H1 (cell line): ENCODE measurements around the gene CAPN7. TPM values are rescaled to one million over a fixed set of nuclear protein-coding genes. Genes with fewer than 3 reads are reported as not detected.

ENCODE experiments used
- CTCF ChIA-PET: fragments of 300-600 bp; sonication (Branson Sonifier 250); formaldehyde crosslinking; loops from one replicate; lab custom pipeline; 2021; ENCODE audit not compliant: partially characterized antibody; lab: Charles Lee
- POLR2A ChIA-PET: fragments of 300-600 bp; sonication (Branson Sonifier 250); formaldehyde crosslinking; loops from one replicate; lab custom pipeline; 2021; ENCODE audit warnings: inconsistent platforms; ENCODE audit not compliant: partially characterized antibody; lab: Charles Lee
- DNase-seq, 2 experiments: peaks; one replicate each; pipeline versions ENCODE4 v3.0.0 to v3.0.0-alpha.2; 2010 to 2022; ENCODE audit warnings: low spot score in 2 of 2, low read depth in 1 of 2, mixed read lengths in 1 of 2
- FAIRE-seq: peaks from 2 replicates; lab custom pipeline; 2011; peaks lifted over from hg19 to GRCh38; lab: Jason Lieb, UNC
- H2AFZ ChIP-seq: 2 replicates; pipeline ENCODE4 v1.8.1; 2012; ENCODE audit warnings: low read length, inconsistent platforms
- H2AK5ac ChIP-seq: 2 replicates; pipeline ENCODE4 v1.6.1; 2013; ENCODE audit warnings: low read depth, low read length
- H2BK120ac ChIP-seq: replicated peaks from 2 replicates; pipeline ENCODE3; 2013; ENCODE audit warnings: low read depth, low read length, inconsistent platforms
- H2BK12ac ChIP-seq: 2 replicates; pipeline ENCODE4 v1.6.1; 2013; ENCODE audit warnings: low read depth, low read length
- H2BK15ac ChIP-seq: 2 replicates; pipeline ENCODE4 v1.6.1; 2013; ENCODE audit warnings: low read length
- H2BK20ac ChIP-seq: 2 replicates; pipeline ENCODE4 v1.6.1; 2013; ENCODE audit warnings: low read length
- H2BK5ac ChIP-seq: 2 replicates; pipeline ENCODE4 v1.6.1; 2013; ENCODE audit warnings: low read depth, low read length
- H3K14ac ChIP-seq: 2 replicates; pipeline ENCODE4 v1.6.1; 2013; ENCODE audit warnings: inconsistent platforms; ENCODE audit not compliant: insufficient read length
- H3K18ac ChIP-seq: 2 replicates; pipeline ENCODE4 v1.6.1; 2013; ENCODE audit warnings: low read length; ENCODE audit errors: extremely low read depth
- H3K23ac ChIP-seq: 2 replicates; pipeline ENCODE4 v1.6.1; 2013; ENCODE audit warnings: inconsistent platforms; ENCODE audit not compliant: insufficient read length
- H3K23me2 ChIP-seq: 2 replicates; pipeline ENCODE4 v1.6.1; 2013; ENCODE audit warnings: low read depth, low read length
- H3K27ac ChIP-seq: 2 replicates; pipeline ENCODE4 v1.6.1; 2011; ENCODE audit warnings: low read depth, low read length, inconsistent platforms
- H3K27me3 ChIP-seq, 4 experiments: replicated peaks in 1 of 4; 1 replicate in 1 of 4; 2 replicates in 3 of 4; pipeline versions ENCODE4 v1.6.1 to v1.8.1; 2011 to 2013; ENCODE audit warnings: low read length in 3 of 4, mild to moderate bottlenecking in 3 of 4, inconsistent platforms in 2 of 4, mixed read lengths in 2 of 4, moderate library complexity in 1 of 4; ENCODE audit not compliant: control insufficient read depth in 3 of 4, insufficient read depth in 3 of 4; ENCODE audit errors: extremely low read depth in 1 of 4
- H3K36me3 ChIP-seq, 4 experiments: 2 replicates each; pipeline versions ENCODE4 v1.6.1 to v1.8.1; 2011 to 2013; ENCODE audit warnings: mild to moderate bottlenecking in 4 of 4, low read length in 3 of 4, moderate library complexity in 2 of 4, control low read depth in 1 of 4, inconsistent platforms in 1 of 4; ENCODE audit not compliant: insufficient read depth in 4 of 4, control insufficient read depth in 2 of 4
- H3K4ac ChIP-seq: replicated peaks from 2 replicates; pipeline ENCODE3; 2013; ENCODE audit warnings: low read length, low read depth, mixed read lengths, inconsistent platforms; ENCODE audit not compliant: insufficient read length
- H3K4me1 ChIP-seq, 4 experiments: replicated peaks in 1 of 4; 1 replicate in 1 of 4; 2 replicates in 3 of 4; pipeline versions ENCODE4 v1.6.1 to v1.8.1; 2011 to 2013; ENCODE audit warnings: low read length in 3 of 4, inconsistent platforms in 2 of 4, mixed read lengths in 1 of 4; ENCODE audit not compliant: insufficient read depth in 4 of 4, control insufficient read depth in 3 of 4
- H3K4me2 ChIP-seq, 2 experiments: 2 replicates each; pipeline versions ENCODE4 v1.6.1 to v1.8.1; 2011 to 2013; ENCODE audit warnings: low read depth in 2 of 2, low read length in 2 of 2, control low read depth in 1 of 2, inconsistent platforms in 1 of 2, mild to moderate bottlenecking in 1 of 2; ENCODE audit not compliant: insufficient read depth in 1 of 2
- H3K4me3 ChIP-seq, 4 experiments: fragments of 200-600, 300-600 bp in 1 of 4; sonication (generic), shearing (Covaris generic), sonication (Bioruptor Twin) in 1 of 4; 2 replicates each; pipeline versions ENCODE4 v1.5.1 to v1.8.1; 2011 to 2016; ENCODE audit warnings: low read length in 4 of 4, low read depth in 3 of 4, control low read depth in 2 of 4, inconsistent platforms in 2 of 4, mild to moderate bottlenecking in 2 of 4, mixed read lengths in 1 of 4, moderate library complexity in 1 of 4; ENCODE audit not compliant: insufficient read depth in 2 of 4; ENCODE audit errors: extremely low read depth in 1 of 4
- H3K56ac ChIP-seq: replicated peaks from 2 replicates; pipeline ENCODE3; 2013; ENCODE audit warnings: low read depth, mild to moderate bottlenecking, mixed read lengths, low read length, inconsistent platforms; ENCODE audit not compliant: insufficient read length
- H3K79me1 ChIP-seq: 2 replicates; pipeline ENCODE4 v1.6.1; 2013; ENCODE audit warnings: low read depth, low read length, control low read depth
- H3K79me2 ChIP-seq, 2 experiments: 2 replicates each; pipeline versions ENCODE4 v1.6.1 to v1.8.1; 2012 to 2013; ENCODE audit warnings: low read length in 2 of 2, mild to moderate bottlenecking in 2 of 2, inconsistent platforms in 1 of 2; ENCODE audit not compliant: insufficient read depth in 2 of 2, control insufficient read depth in 1 of 2
- H3K9ac ChIP-seq, 4 experiments: replicated peaks in 1 of 4; 1 replicate in 1 of 4; 2 replicates in 3 of 4; pipeline versions ENCODE4 v1.6.1 to v1.8.1; 2011 to 2013; ENCODE audit warnings: low read depth in 3 of 4, low read length in 3 of 4, control low read depth in 2 of 4, mild to moderate bottlenecking in 2 of 4, moderate library complexity in 2 of 4, inconsistent platforms in 1 of 4; ENCODE audit errors: extremely low read depth in 1 of 4
- H3K9me3 ChIP-seq, 2 experiments: 2 replicates each; pipeline versions ENCODE4 v1.6.1 to v1.8.1; 2012 to 2013; ENCODE audit warnings: mild to moderate bottlenecking in 2 of 2, moderate library complexity in 2 of 2, control low read depth in 1 of 2, inconsistent platforms in 1 of 2, low read depth in 1 of 2, low read length in 1 of 2, mixed read lengths in 1 of 2; ENCODE audit not compliant: insufficient read depth in 2 of 2
- H4K20me1 ChIP-seq, 2 experiments: replicated peaks in 1 of 2; 2 replicates each; pipeline versions ENCODE3 to v1.8.1; 2011 to 2013; ENCODE audit warnings: inconsistent platforms in 2 of 2, low read length in 2 of 2, mild to moderate bottlenecking in 1 of 2; ENCODE audit not compliant: insufficient read depth in 2 of 2, control insufficient read depth in 1 of 2
- H4K5ac ChIP-seq: 2 replicates; pipeline ENCODE4 v1.6.1; 2013; ENCODE audit warnings: low read length, low read depth, mixed read lengths, inconsistent platforms; ENCODE audit not compliant: insufficient read length
- H4K8ac ChIP-seq: 2 replicates; pipeline ENCODE4 v1.8.0; 2013; ENCODE audit warnings: mild to moderate bottlenecking, moderate library complexity, low read length, inconsistent platforms; ENCODE audit not compliant: insufficient read depth; ENCODE audit errors: extremely low read depth
- H4K91ac ChIP-seq: replicated peaks from 2 replicates; pipeline ENCODE3; 2013; ENCODE audit warnings: low read length, mixed read lengths, inconsistent platforms; ENCODE audit not compliant: insufficient read length
- BCL11A ChIP-seq, 2 experiments: IDR thresholded peaks; one replicate each; pipeline ENCODE4 v1.6.1; 2011; ENCODE audit warnings: low read depth in 2 of 2, low read length in 2 of 2, mild to moderate bottlenecking in 2 of 2
- CBX8 ChIP-seq: fragments of 300-800, 300-1000 bp; sonication (generic); IDR thresholded peaks from 2 replicates; pipeline ENCODE4 v1.7.1; 2016; ENCODE audit warnings: low read depth, low read length, borderline replicate concordance
- CHD2 ChIP-seq: IDR thresholded peaks from 2 replicates; pipeline ENCODE4 v1.6.1; 2012; ENCODE audit warnings: low read length, improper control_type of control experiment
- CREB1 ChIP-seq: IDR thresholded peaks from 2 replicates; pipeline ENCODE4 v1.6.1; 2012; ENCODE audit warnings: inconsistent platforms
- CTBP2 ChIP-seq: IDR thresholded peaks from 2 replicates; pipeline ENCODE4 v1.7.0; 2011; ENCODE audit warnings: borderline replicate concordance, mild to moderate bottlenecking, moderate library complexity, mixed read lengths, low read length; ENCODE audit not compliant: insufficient read depth, insufficient read length
- GABPA ChIP-seq: IDR thresholded peaks from 2 replicates; pipeline ENCODE4 v1.6.1; 2011; ENCODE audit warnings: mild to moderate bottlenecking, low read length, moderate library complexity, borderline replicate concordance; ENCODE audit not compliant: insufficient read depth
- JUND ChIP-seq: IDR thresholded peaks from 2 replicates; pipeline ENCODE4 v1.6.1; 2011; ENCODE audit warnings: mild to moderate bottlenecking, improper control_type of control experiment, low read length
- KDM4A ChIP-seq: IDR thresholded peaks from one replicate; pipeline ENCODE4 v1.7.1; 2012; ENCODE audit warnings: low read depth, mild to moderate bottlenecking, moderate library complexity, low read length, inconsistent platforms; ENCODE audit not compliant: severe bottlenecking
- KDM5A ChIP-seq: fragments of 200-600 bp; IDR thresholded peaks from 2 replicates; pipeline ENCODE4 v1.7.1; 2012; ENCODE audit warnings: mild to moderate bottlenecking, low read length, inconsistent platforms, mixed read lengths
- POLR2AphosphoS5 ChIP-seq: IDR thresholded peaks from 2 replicates; pipeline ENCODE4 v1.6.1; 2011; ENCODE audit warnings: low read depth, low read length
- SIX5 ChIP-seq: IDR thresholded peaks from 2 replicates; pipeline ENCODE4 v1.6.1; 2011; ENCODE audit warnings: mild to moderate bottlenecking, low read depth, low read length
- SP4 ChIP-seq: IDR thresholded peaks from 2 replicates; pipeline ENCODE4 v1.6.1; 2012; ENCODE audit warnings: low read length, inconsistent platforms
- ZNF274 ChIP-seq: IDR thresholded peaks from 2 replicates; pipeline ENCODE4 v1.7.0; 2012; ENCODE audit warnings: low read length, borderline replicate concordance; ENCODE audit errors: extremely low read depth
- WGBS, 2 experiments: shearing (Covaris generic) in 1 of 2; methylation state at CpG; one replicate each; pipeline versions ENCODE4 v1.1.6 to v1.1.7; 2013 to 2015; ENCODE audit warnings: low lambda C conversion rate in 2 of 2, mixed read lengths in 2 of 2, inconsistent platforms in 1 of 2, low coverage in 1 of 2, missing lambda C conversion rate in 1 of 2; ENCODE audit not compliant: insufficient replicate concordance in 2 of 2, insufficient coverage in 1 of 2, insufficient read length in 1 of 2; ENCODE audit errors: extremely low coverage in 1 of 2, missing lambda C conversion rate in 1 of 2; 5-methylcytosine and 5-hydroxymethylcytosine counted together
- polyA plus RNA-seq, 7 experiments: library from polyadenylated mRNA; depleted of rRNA in 3 of 7; stranded (reverse) in 5 of 7; unstranded in 2 of 7; fragments of >200 nt in 5 of 7; fragments of 200-250 nt in 2 of 7; gene quantifications; 1 replicate in 5 of 7; 2 replicates in 1 of 7; 4 replicates in 1 of 7; pipeline versions ENCODE4 v1.2.1 to v1.2.3, GENCODE V29; 2011 to 2013; ENCODE audit warnings: missing spikeins in 2 of 7, mixed read lengths in 2 of 7
- total RNA-seq: library from RNA; stranded (reverse); fragmentation: NEBNext Ultra II Directional; extraction: Animal tissue kit (Norgen Biotek cat#: 25700); gene quantifications from 2 replicates; pipeline ENCODE4 v1.2.1, GENCODE V29; 2021

The CAPN7 gene
- total and polyA plus RNA-seq, 2 of the 8 experiments (the other 6 are each of a cell fraction or from before 2014, with no cell fraction given) = 5.3 to 13.2 TPM

DNA sequence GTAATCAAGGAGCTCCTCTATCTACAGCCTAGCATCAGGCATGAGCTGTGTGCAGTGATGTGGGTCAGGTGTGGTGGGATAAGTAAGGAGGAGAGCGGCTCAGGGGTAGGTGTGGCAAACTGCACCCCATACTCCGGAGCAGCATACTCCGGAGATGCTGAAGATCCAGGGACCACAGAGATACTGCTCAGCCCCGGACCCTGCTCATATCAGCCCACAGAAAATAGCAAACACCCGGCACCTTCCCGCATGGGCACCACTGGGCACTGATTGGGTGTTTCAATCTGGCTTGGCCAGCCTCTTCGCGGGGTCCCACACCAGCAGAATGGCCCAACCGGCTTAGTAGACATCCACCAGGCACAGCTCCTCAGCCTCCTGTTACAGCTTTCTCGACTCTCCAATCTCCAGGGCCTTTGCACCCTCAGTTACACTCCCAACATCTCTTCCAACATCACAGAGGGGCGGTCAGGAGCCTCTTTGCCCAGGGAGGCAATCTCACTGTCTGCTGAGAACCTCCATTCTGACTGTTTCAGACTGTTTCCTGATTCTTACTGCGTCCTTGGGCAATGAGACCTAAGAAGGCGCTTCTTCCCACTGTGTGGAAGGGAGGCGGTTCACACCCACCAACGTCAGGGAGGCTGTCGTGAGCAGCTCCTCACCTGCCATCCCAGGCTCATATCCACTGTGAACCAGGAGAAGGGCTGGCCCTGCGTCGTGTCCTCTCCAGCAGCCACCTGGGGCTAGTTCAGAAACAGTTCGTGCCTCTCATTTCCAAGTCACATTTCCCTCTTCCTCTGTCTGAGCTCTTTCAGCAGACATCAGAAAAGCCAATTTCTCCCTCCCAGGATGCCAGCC is 59.8 kb downstream of the CAPN7 start:
- H4K91ac ChIP-seq = no peak overlapping the region
- H3K4me3 ChIP-seq = no peak overlapping the region
- H2AFZ ChIP-seq = no peak overlapping the region
- no peaks in the 10 kb centered on the region for H3K79me2 ChIP-seq
- H3K23ac ChIP-seq = no peak overlapping the region
- no peak overlapping the region for H2BK5ac ChIP-seq
- H3K23me2 ChIP-seq = no peaks in the 10 kb centered on the region
- no peak overlapping the region for H3K14ac ChIP-seq
- CTCF ChIA-PET = interaction anchor here (0.6 to 15.5 kb wide), 29 partner anchors 9 to 531 kb away, joined by 3 to 227 read pairs (median 5); partner anchors contain the start of genes CAPN7 and SH3BP5
- H3K27me3 ChIP-seq = no peaks in the 10 kb centered on the region
- H2AK5ac ChIP-seq = no peak overlapping the region
- H3K4me1 ChIP-seq = no peaks in the 10 kb centered on the region; a peak in 1 of 7 replicates
- FAIRE-seq (no peak), DNase-seq (peak in 1 of 2 experiments; percentile 33)
- POLR2A ChIA-PET = interaction anchor here (0.6 to 1.4 kb wide), 3 partner anchors 42 to 141 kb away, joined by 3 to 4 read pairs (median 4); no protein-coding TSS in a partner anchor
- no peak overlapping the region for H2BK20ac ChIP-seq
- no peaks in the 10 kb centered on the region for H3K79me1 ChIP-seq
- H3K27ac ChIP-seq = no peak overlapping the region
- H3K36me3 ChIP-seq = no peaks in the 10 kb centered on the region; a peak in 1 of 8 replicates
- H3K9ac ChIP-seq = no peak overlapping the region
- no peak overlapping the region for H2BK120ac ChIP-seq
- no peak overlapping the region for H4K8ac ChIP-seq
- no peak overlapping the region for H2BK15ac ChIP-seq
- H3K4me2 ChIP-seq = no peak overlapping the region
- no peak overlapping the region for H3K4ac ChIP-seq
- no peak overlapping the region for H4K5ac ChIP-seq
- no peak overlapping the region for H3K56ac ChIP-seq
- no peaks in the 10 kb centered on the region for H3K9me3 ChIP-seq
- no peak overlapping the region for H3K18ac ChIP-seq
- no peak overlapping the region for H2BK12ac ChIP-seq
- peaks cover 0 to 3% of the 10 kb centered on the region in 2 experiments for H4K20me1 ChIP-seq
- 93% methylated on average over 19 of the region's 19 CpGs; no CpG with 5 or more reads in 1 of the 2 experiments for WGBS, 2 experiments
- no peak for TF ChIP-seq BCL11A (IDR thresholded peaks at IDR 0.05; ENCODE audit: low read depth in 2 of 2, low read length in 2 of 2)
- TF ChIP-seq JUND = no peak
- no peak for TF ChIP-seq CTBP2
- TF ChIP-seq POLR2AphosphoS5 = no peak
- no peak for TF ChIP-seq ZNF274
- TF ChIP-seq CHD2 = no peak
- TF ChIP-seq CBX8 = no peak
- TF ChIP-seq SP4 = no peak
- no peak for TF ChIP-seq KDM5A
- no peak for TF ChIP-seq CREB1
- TF ChIP-seq GABPA = no peak
- no peak for TF ChIP-seq SIX5
- no peak for TF ChIP-seq KDM4A
